Measurements from ENCODE around the gene ATG5.

ATG5 gene

DNA sequence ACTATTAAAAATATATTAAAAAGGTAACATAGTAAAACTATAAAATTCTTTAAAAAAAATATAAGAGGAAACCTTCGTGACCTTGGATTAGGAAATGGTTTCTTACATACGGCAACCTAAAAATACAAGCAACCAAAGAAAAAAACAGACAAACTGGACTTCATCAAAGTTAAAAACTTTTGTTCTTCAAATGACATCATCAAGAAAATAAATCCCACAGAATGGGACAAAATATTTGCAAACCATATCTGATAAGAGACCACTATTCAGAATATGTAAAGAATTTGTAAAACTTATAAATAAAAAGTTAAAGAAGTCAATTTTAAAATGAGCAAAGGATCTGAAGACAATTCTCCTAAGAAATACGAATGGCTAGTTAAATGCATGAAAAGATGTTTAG, 110.0 kb downstream of the ATG5 start:
- no peak for DNase-seq

- no peak for DNase-seq
These were observed 111.0 kb downstream of the ATG5 start for GRCh38 chr6:106214531-106214930.

DNA sequence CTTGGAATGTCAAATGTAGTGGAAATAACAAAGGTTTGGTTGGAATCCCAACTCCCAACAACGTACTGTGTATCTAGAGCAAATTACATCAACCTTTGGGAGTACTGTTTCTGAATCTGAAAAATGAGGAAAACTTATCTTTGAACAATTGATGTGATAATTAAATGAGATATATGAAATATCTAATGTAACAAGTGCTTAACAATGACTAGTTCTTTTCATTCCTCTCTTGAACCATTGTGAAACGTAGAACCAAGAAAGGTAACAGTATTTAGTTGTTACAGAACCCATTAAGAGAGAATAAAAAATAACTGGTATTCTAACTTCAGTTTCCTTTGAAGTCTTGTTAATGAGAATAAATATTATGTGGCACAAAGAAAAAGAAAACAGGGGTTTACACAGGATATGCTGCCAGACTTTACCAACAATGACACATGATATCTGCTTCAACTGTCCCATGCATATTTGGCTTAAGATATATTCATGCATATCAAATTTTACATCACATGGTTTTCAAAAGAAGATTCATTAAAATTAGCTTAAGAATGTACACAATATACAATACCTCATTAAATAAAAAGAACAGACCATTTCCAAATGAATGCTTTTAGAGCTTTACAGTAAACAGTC, 111.8 kb downstream of the ATG5 start:
- DNase-seq = no peak

DNA sequence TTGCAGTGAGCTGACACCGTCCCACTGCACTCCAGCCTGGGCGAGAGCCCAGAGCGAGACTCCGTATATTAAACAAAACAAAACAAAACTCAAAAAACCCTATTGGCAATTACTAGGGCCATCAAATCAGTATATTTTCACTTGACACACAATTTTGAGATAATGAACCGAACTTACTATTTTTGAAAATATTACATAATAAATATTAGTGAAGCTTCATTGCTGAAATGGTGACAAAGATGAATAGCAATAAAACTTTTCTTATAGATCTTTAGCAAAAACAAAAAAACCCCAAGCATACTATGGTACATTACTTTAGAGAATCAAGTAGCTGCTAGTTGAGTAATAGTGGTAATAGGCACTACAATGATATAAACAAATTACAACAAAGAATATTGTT, 113.0 kb downstream of the ATG5 start:
- DNase-seq = no peak

DNA sequence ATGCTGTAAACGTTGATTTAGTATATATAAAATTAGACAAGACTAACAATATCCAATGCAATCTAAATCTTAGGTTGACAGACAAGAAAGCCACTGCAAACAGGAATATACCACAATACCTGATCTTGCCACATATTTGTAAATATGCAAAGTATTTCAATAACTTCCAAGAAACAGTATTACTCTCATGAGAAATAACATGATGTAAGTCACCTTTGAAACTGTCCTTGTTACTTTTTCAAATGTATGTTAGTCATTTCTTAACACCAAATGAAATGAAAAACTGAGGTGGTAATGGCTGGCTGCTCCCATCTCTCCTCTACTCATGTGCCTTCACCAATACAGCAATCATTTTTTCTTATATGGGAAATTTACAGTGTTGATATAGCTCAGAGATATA, 118.7 kb downstream of the ATG5 start:
- no peak for DNase-seq

- no peak for DNase-seq
These were observed 120.6 kb downstream of the ATG5 start for GRCh38 chr6:106204961-106205360.

- DNase-seq = no peak
These were observed 125.6 kb downstream of the ATG5 start for GRCh38 chr6:106199998-106200397.

DNA sequence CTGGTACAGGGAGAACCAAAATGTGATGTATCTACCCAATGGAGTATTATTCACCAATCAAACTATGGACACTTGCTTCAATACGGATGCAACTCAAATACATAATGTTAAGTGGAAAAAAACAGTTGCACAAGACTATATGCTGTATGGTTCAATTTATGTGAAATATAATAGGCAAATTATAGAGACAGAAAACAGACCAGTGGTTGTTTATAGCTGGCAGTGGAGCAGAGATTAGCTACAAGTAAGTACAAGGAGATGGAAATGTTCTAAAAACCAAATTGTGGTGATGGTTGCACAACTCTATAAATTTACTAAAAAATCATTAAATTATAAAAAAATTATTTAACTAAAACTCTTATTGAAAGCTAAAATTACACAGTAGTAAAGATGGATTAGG, 126.2 kb downstream of the ATG5 start:
- DNase-seq = no peak

DNA sequence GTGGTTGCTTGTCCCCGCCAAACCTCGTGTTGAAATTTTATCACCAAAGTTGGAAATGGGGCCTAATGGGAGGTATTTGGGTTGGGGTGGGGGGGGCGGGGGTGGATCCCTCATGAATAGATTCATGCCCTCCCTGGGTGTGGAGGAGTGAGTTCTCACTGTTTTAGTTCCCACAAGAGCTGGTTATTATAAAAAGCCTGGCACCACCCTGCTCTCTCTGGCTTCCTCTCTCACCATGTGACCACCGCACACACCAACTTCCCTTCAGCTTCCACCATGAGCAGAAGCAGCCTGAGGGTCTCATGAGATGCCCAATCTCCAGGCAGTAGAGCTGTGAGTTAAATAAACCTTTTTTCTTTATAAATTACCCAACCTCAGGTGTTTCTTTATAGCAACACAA, 128.1 kb downstream of the ATG5 start:
- no peak for DNase-seq

DNA sequence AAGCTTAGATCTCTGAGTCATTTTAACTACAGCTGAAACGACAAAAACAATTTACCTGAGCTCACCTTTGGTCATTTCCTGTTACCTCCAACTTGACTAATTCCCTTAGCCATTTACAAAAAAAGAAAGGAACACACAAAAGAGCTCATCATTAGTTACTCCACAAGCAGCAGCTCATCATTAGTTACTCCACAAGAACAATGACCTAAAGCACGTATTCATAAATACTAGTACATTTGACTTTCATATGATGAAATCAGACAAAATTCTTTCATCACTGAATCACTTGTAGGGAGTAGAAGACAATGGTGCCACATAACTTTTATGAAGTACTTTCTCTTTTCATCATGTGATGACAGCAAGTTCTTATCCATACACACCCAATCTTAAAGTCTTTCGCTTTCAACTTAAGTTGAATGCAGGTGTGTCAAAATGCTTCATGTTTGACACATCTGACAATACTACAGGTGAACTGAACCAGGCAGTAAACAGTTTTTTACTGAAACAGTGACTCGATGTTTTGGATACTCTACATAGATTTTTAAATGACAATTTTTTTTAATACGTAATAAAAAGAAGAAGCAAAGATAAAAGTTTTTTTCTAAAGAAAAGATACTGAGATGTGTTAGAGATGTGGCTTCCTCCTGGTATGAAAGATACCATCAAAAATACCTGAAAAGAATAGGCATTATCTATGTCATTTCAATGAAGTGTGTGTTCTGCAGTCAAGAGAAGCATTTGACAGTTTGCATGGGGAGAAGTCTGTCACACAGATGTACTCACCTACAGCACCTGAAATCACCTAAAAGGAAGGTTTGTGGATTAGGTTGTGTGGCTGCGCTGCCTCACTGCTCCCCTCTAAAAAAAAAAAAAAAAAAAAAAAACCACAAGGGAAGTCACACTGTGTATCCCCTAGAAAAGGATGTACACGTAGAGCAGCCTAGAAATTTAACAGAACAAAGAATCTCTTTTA, 130.3 kb downstream of the ATG5 start:
- DNase-seq = no peak

DNA sequence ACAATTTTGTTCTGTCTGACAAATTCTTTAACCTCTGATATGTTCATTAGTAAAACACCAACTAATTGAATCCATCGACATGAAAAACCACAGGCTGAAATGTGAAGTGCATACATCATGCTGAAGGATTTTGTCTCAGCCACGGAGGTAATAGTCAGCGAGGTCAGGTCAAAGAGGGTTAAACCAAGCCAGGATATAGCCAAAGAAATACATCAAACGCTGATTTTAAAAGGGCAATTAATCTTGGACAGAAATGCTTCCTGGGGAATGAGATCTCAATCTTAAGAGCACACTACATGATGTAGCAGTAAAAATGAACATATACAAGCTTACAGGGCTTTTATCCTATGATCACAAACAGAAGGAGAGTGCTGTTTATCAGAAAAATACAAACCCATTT, 132.7 kb downstream of the ATG5 start:
- DNase-seq = no peak

DNA sequence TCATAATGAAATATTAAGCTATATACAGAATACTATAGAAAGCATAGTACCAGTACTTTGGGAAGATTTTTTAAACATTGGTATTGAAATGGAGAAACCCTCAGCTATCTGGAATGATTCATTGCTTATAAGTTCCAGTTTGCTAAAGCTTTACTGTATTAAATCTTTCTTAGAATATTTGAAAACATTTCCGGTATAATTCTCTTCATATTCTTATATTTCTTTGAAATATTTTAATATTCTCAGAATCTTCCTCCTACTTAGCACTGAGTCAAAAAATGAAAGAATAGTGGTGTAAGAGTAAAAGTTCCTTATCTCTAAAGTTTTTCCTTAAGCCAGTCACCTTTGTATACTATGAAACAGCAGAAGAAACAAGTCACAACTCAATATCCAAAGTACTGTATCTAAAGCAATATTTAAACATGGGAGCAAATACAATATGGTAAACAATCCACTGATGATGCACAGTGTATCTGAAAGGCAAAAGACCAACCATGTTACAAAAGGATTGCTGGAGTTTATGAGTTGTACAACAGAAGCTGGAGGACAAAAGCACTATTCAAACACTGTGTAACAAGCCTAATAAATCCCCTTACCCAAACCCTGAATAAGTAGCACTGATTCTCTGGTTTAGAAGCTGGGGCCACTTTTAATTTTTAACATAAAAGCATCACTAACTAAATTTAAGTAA, 137.3 kb downstream of the ATG5 start:
- no peak for DNase-seq

- DNase-seq = no peak
These were observed 138.1 kb downstream of the ATG5 start for GRCh38 chr6:106187424-106187982.

GRCh38 chr6:106186714-106187113, 138.8 kb downstream of the ATG5 start:
- DNase-seq = no peak

- no peak for DNase-seq
These were observed 139.4 kb downstream of the ATG5 start for GRCh38 chr6:106186172-106186571.

DNA sequence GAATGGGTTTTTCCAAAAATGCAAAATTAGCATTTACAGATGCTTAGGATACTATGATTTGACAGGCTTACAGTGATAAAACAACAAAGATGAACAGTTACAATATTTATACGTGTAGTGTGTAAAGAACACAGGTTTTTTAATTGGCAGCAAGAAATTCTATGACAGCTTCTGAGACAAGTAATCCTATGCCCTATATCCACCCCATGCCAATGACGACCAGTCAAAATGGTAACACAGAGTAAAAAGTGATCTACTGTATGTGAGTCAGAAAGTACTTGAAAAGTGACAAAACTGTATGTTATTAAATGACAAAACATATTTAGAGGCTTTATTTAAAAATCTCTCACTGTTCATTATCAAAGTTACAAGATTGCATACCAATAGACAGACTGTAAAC, 139.9 kb downstream of the ATG5 start:
- no peak for DNase-seq

DNA sequence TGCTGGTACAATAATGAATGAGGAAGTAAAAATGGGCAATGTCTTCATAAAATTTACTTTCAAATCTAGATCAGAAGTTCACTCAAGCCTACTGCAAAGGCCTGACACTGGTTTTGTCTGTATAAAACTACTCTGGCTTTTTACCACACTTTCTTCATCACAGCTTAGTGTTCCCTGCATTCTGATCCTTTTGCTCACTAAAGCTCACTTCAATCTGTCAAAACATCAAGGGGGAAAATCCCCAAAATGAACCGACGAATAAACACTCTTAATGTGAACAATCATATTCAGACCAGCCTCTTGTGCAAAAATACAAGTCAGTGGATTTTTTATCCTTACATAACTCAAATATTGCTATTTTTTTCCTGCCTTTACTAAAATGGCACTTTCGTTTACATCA, 140.9 kb downstream of the ATG5 start:
- DNase-seq = no peak

DNA sequence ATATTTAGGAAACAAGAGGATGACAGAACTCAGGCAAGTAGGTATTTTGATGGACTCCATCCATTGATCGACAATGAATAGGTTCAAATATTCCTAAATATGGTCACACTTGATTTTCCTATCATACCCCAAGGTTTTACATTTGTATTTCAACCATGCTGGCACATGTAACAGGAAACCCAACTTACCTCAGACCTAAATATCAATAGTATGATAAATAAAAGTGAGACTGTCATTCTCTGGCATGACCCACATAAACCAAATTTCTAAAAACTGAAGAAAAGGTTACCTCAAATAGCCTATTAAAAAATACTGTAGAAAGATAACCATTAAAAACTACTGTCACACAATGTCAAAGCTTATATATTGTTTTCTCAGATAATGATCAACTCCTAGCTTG, 142.1 kb downstream of the ATG5 start:
- DNase-seq = no peak

DNA sequence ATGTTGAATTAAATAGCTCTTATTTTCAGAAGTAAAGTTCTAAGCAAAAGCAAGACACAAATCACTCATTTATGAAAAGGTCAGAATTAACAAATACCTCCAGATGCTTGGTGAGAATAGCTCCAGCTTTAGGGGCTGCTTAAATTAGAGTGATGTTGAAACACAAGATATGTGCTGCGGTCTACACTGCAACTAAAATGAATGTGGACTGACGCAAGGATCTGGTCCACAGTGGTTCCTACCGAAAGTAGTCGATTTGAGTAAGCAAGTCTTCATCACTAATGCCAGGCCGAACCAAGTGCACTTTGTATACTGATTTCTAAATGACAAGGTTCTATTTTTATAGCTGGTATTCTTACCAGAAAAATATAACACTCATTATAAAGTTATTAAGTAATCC, 143.1 kb downstream of the ATG5 start:
- no peak for DNase-seq

DNA sequence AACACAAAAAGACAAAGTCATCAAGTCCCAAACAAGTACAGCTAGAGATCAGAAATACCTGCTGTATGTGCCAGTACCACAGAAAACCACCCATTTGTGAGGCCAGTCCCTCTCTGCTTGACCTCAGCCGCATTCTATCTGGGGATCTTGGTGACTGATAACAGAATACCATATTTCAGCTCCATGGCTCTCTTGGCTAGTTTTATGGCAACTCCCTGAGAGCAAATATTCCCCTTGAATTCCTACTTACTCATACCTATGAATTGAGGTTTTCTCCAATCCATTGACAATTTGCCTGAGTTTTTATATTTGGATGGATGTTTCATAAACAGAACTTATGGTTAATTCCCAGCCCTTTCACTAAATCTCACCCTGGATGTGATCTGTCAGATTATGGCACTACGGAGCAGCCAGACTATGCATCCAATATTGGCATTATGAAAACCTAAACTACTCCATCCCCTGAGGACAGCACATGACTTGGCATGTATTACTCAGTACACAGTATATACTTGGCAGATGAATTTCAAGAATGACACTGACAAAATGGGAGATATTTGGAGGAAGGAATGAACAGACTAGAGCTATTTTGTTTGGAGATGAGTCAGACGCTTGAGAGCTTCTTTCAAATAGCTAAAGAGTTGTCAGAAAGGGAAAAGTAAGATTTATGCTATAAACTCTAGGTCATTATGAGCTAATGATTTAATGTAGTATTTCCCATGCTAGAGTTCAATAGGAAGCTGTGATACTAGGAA, 143.7 kb downstream of the ATG5 start:
- DNase-seq = no peak

DNA sequence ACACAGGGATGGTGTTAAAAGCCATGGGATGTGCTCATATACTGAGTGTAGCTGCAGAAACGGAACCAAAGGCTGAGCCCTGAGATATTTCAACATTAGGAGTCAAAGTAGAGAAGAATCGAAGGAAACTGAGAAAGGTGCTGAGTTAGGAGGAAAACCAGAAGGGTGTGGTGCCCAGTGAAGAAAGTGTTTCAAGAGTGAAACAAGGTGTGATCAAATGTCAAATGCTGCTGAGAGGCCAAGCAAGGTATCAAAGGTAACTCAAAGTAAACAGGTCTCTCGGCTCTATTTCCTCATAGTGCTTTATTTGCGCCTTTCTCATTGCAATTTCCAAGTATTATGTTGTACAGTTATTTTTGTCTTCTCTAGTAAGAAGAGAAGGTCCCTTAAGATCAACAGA, 145.4 kb downstream of the ATG5 start:
- DNase-seq = no peak

DNA sequence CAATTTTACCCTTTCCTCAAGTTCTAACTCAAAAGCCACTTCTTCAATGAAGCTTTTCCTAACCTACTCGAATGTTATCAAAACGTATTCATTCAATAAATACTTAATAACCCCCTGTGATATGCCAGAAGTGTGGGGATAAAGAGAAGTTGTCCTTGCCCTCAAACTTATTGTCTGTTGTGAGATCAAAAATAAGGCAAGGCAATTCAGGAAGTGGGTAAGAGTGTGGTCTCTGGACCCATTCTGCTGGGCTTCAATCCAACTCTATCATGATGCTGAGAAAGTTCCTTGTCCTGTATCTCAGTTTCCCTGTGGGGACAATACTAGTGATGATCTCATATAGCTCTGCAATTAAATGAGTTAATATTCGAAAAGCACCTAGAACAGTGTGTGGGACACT, 146.7 kb downstream of the ATG5 start:
- DNase-seq = no peak

GRCh38 chr6:106177786-106178185, 147.8 kb downstream of the ATG5 start:
- no peak for DNase-seq
